H9 (cell line): Measurements from ENCODE around the gene USP5. TPM values are rescaled to one million over a fixed set of nuclear protein-coding genes. Genes with fewer than 3 reads are reported as not detected.

Experiments used
- DNase-seq: peaks from one replicate; pipeline ENCODE4 v3.0.0-alpha.2; 2017
- H2AFZ ChIP-seq: one replicate; pipeline ENCODE4 v1.6.1; 2013; ENCODE audit warnings: mild to moderate bottlenecking, low read length, control low read depth, moderate library complexity
- H2AK5ac ChIP-seq: 2 replicates; pipeline ENCODE4 v1.6.1; 2013; ENCODE audit warnings: low read length, control low read depth, mixed read lengths; ENCODE audit not compliant: insufficient read length
- H2BK120ac ChIP-seq: one replicate; pipeline ENCODE4 v1.6.1; 2013; ENCODE audit warnings: low read depth, mild to moderate bottlenecking, low read length, control low read depth, inconsistent platforms; ENCODE audit not compliant: poor library complexity, severe bottlenecking
- H2BK12ac ChIP-seq: 2 replicates; pipeline ENCODE4 v1.6.1; 2013; ENCODE audit warnings: low read length, control low read depth, mixed read lengths, low read depth; ENCODE audit not compliant: insufficient read length
- H2BK15ac ChIP-seq: 2 replicates; pipeline ENCODE4 v1.6.1; 2013; ENCODE audit warnings: low read depth, low read length, control low read depth
- H2BK20ac ChIP-seq: one replicate; pipeline ENCODE4 v1.6.1; 2013; ENCODE audit warnings: low read depth, mild to moderate bottlenecking, low read length, control low read depth, inconsistent platforms; ENCODE audit not compliant: poor library complexity, severe bottlenecking
- H2BK5ac ChIP-seq: 2 replicates; pipeline ENCODE4 v1.6.1; 2013; ENCODE audit warnings: low read length, control low read depth, mixed read lengths; ENCODE audit not compliant: insufficient read length
- H3K14ac ChIP-seq: 2 replicates; pipeline ENCODE4 v1.6.1; 2013; ENCODE audit warnings: low read length, control low read depth; ENCODE audit not compliant: insufficient read depth
- H3K18ac ChIP-seq: 2 replicates; pipeline ENCODE4 v1.6.1; 2013; ENCODE audit warnings: low read depth, mild to moderate bottlenecking, mixed read lengths, low read length, control low read depth; ENCODE audit not compliant: insufficient read length
- H3K23ac ChIP-seq: 2 replicates; pipeline ENCODE4 v1.6.1; 2013; ENCODE audit warnings: low read length, control low read depth, mixed read lengths, low read depth; ENCODE audit not compliant: insufficient read length
- H3K23me2 ChIP-seq: 2 replicates; pipeline ENCODE4 v1.6.1; 2013; ENCODE audit warnings: low read depth, mild to moderate bottlenecking, mixed read lengths, low read length, control low read depth; ENCODE audit not compliant: insufficient read length, poor library complexity, severe bottlenecking
- H3K27ac ChIP-seq: 2 replicates; pipeline ENCODE4 v1.5.1; 2013; ENCODE audit warnings: low read length, control low read depth, mixed read lengths, low read depth; ENCODE audit not compliant: insufficient read length
- H3K27me3 ChIP-seq: 2 replicates; pipeline ENCODE4 v1.6.1; 2013; ENCODE audit warnings: low read length, control low read depth, inconsistent platforms; ENCODE audit not compliant: insufficient read depth
- H3K4ac ChIP-seq: 2 replicates; pipeline ENCODE4 v1.6.1; 2013; ENCODE audit warnings: low read depth, mild to moderate bottlenecking, control low read depth, inconsistent platforms, low read length, moderate library complexity
- H3K4me1 ChIP-seq: 2 replicates; pipeline ENCODE4 v1.6.1; 2013; ENCODE audit warnings: low read length, control low read depth, inconsistent platforms; ENCODE audit not compliant: insufficient read depth
- H3K4me2 ChIP-seq: 2 replicates; pipeline ENCODE4 v1.6.1; 2013; ENCODE audit warnings: low read length, control low read depth, mixed read lengths; ENCODE audit not compliant: insufficient read length, insufficient read depth
- H3K56ac ChIP-seq: 2 replicates; pipeline ENCODE4 v1.6.1; 2013; ENCODE audit warnings: low read depth, mild to moderate bottlenecking, mixed read lengths, low read length, control low read depth; ENCODE audit not compliant: insufficient read length
- H3K79me1 ChIP-seq: 2 replicates; pipeline ENCODE4 v1.6.1; 2013; ENCODE audit warnings: low read depth, mild to moderate bottlenecking, moderate library complexity, low read length, control low read depth, inconsistent platforms; ENCODE audit not compliant: insufficient read depth, poor library complexity, severe bottlenecking
- H3K79me2 ChIP-seq: 2 replicates; pipeline ENCODE4 v1.6.1; 2013; ENCODE audit warnings: low read length, control low read depth, inconsistent platforms; ENCODE audit not compliant: insufficient read depth
- H3K9ac ChIP-seq: 2 replicates; pipeline ENCODE4 v1.6.1; 2013; ENCODE audit warnings: low read length, control low read depth, mixed read lengths; ENCODE audit not compliant: insufficient read length; ENCODE audit errors: extremely low read depth
- H3K9me3 ChIP-seq: one replicate; pipeline ENCODE4 v1.6.1; 2013; ENCODE audit warnings: low read depth, low read length, inconsistent platforms; ENCODE audit not compliant: control insufficient read depth
- H3T11ph ChIP-seq: one replicate; pipeline ENCODE4 v1.6.1; 2013; ENCODE audit warnings: mild to moderate bottlenecking, low read length, control low read depth, inconsistent platforms
- H4K20me1 ChIP-seq: one replicate; pipeline ENCODE4 v1.6.1; 2013; ENCODE audit not compliant: control insufficient read depth, insufficient read length, insufficient read depth
- H4K5ac ChIP-seq: 2 replicates; pipeline ENCODE4 v1.6.1; 2013; ENCODE audit warnings: low read depth, mild to moderate bottlenecking, mixed read lengths, low read length, control low read depth; ENCODE audit not compliant: insufficient read length
- H4K8ac ChIP-seq: replicated peaks from 2 replicates; pipeline ENCODE4 v1.6.1; 2013; ENCODE audit warnings: low read length, control low read depth, mixed read lengths, low read depth; ENCODE audit not compliant: insufficient read length
- H4K91ac ChIP-seq: 2 replicates; pipeline ENCODE4 v1.6.1; 2013; ENCODE audit warnings: low read depth, mild to moderate bottlenecking, moderate library complexity, mixed read lengths, low read length, control low read depth; ENCODE audit not compliant: insufficient read length
- H3K27ac Mint-ChIP-seq, 3 experiments: 2 replicates in 2 of 3; 3 replicates in 1 of 3; pipeline ENCODE4 v1.8.0; 2020 to 2021; ENCODE audit warnings: mixed read lengths in 3 of 3, mild to moderate bottlenecking in 1 of 3, moderate library complexity in 1 of 3
- H3K27me3 Mint-ChIP-seq: 2 replicates; pipeline ENCODE4 v1.8.0; 2021; ENCODE audit warnings: low read depth, mild to moderate bottlenecking, moderate library complexity, mixed read lengths
- H3K36me3 Mint-ChIP-seq, 3 experiments: 2 replicates in 2 of 3; 3 replicates in 1 of 3; pipeline ENCODE4 v1.8.0; 2020 to 2021; ENCODE audit warnings: low read depth in 3 of 3, mixed read lengths in 3 of 3; ENCODE audit not compliant: insufficient read depth in 1 of 3
- H3K4me1 Mint-ChIP-seq, 2 experiments: 2 replicates each; pipeline ENCODE4 v1.8.0; 2020; ENCODE audit warnings: mixed read lengths in 2 of 2
- H3K4me3 Mint-ChIP-seq, 2 experiments: 2 replicates in 1 of 2; 3 replicates in 1 of 2; pipeline ENCODE4 v1.8.0; 2020 to 2021; ENCODE audit warnings: mild to moderate bottlenecking in 2 of 2, mixed read lengths in 2 of 2, moderate library complexity in 1 of 2
- H3K9me3 Mint-ChIP-seq, 2 experiments: 2 replicates in 1 of 2; 3 replicates in 1 of 2; pipeline ENCODE4 v1.8.0; 2020; ENCODE audit warnings: mild to moderate bottlenecking in 2 of 2, mixed read lengths in 2 of 2, moderate library complexity in 1 of 2
- WGBS: extraction: QIAGEN DNeasy Blood & Tissue Kit; methylation state at CpG from one replicate; pipeline ENCODE4 v1.1.7; 2013; ENCODE audit warnings: missing lambda C conversion rate, low lambda C conversion rate, mixed read lengths; ENCODE audit not compliant: insufficient read length; ENCODE audit errors: extremely low coverage; 5-methylcytosine and 5-hydroxymethylcytosine counted together
- total RNA-seq: library from RNA; stranded (reverse); gene quantifications from 2 replicates; pipeline ENCODE4 v1.2.1, GENCODE V29; 2021
- TF ChIP-seq, protein P1 (sequence below): fragments of 200-600 bp; sonication (generic); conservative IDR thresholded peaks from 3 replicates; pipeline ENCODE4 v1.8.0; 2021; ENCODE audit warnings: antibody characterized with exemption, mild to moderate bottlenecking

Gene USP5
- total RNA-seq, 1 experiment from 2014 or later, result 143 TPM

DNA sequence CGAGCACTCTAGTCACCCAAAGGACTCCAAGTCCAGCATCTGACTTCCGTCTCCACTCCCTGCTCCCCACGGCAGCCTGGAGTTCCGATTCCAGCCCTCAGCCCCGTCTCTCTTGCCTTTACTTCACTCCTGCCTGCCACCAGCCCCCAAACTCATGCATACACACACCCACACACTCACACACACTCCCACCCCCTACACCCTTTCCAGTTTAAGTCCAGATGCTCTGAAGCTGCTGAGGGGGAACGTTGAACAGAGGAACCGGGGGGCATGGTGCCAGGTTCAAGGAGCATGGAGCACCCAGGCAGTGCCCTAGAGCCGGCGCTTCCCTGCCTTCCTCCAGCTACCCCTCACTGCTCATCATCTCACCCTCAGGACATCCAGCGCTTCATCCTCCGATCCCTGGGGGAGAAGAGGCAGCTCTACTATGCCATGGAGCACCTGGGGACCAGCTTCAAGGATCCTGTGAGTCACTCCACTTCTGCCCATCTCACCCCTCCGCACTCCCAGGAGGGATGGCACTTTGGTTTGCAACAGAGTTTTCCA, 20.4 kb upstream of the USP5 start:
- Histone ChIP-seq H2BK120ac (no peak overlapping the region), H2BK5ac (no peak overlapping the region), H3K23ac (no peak overlapping the region), H3K27me3 (no peaks in the 10 kb centered on the region), H3K27ac (no peak overlapping the region), H4K8ac (no peak overlapping the region), H3K14ac (no peak overlapping the region), H3K79me2 (peaks cover 2% of the 10 kb centered on the region; the same call in 1 of the 2 replicates), H3K23me2 (peaks cover 11% of the 10 kb centered on the region), H3K56ac (no peak overlapping the region), H2AFZ (no peak overlapping the region), H4K91ac (no peak overlapping the region), H3T11ph (no peak overlapping the region), H4K5ac (no peak overlapping the region), H3K4me2 (no peak overlapping the region), H3K18ac (no peak overlapping the region), H2BK15ac (no peak overlapping the region), H4K20me1 (peaks cover 2% of the 10 kb centered on the region), H2BK12ac (no peak overlapping the region), H3K4me1 (peaks cover 3% of the 10 kb centered on the region; the same call in 1 of the 2 replicates), H3K4ac (no peak overlapping the region), H3K9ac (no peak overlapping the region), H2BK20ac (no peak overlapping the region), H3K79me1 (no peaks in the 10 kb centered on the region), H3K9me3 (no peaks in the 10 kb centered on the region), H2AK5ac (no peak overlapping the region)
- peaks cover 2% of the 10 kb centered on the region; the same call in 1 of the 2 replicates for H3K27me3 Mint-ChIP-seq
- no peaks in the 10 kb centered on the region for H3K9me3 Mint-ChIP-seq
- H3K27ac Mint-ChIP-seq, result no peak overlapping the region; a peak in 1 of 7 replicates
- TF ChIP-seq, protein P1, sequence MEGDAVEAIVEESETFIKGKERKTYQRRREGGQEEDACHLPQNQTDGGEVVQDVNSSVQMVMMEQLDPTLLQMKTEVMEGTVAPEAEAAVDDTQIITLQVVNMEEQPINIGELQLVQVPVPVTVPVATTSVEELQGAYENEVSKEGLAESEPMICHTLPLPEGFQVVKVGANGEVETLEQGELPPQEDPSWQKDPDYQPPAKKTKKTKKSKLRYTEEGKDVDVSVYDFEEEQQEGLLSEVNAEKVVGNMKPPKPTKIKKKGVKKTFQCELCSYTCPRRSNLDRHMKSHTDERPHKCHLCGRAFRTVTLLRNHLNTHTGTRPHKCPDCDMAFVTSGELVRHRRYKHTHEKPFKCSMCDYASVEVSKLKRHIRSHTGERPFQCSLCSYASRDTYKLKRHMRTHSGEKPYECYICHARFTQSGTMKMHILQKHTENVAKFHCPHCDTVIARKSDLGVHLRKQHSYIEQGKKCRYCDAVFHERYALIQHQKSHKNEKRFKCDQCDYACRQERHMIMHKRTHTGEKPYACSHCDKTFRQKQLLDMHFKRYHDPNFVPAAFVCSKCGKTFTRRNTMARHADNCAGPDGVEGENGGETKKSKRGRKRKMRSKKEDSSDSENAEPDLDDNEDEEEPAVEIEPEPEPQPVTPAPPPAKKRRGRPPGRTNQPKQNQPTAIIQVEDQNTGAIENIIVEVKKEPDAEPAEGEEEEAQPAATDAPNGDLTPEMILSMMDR, result no peak
- H3K4me1 Mint-ChIP-seq, result peaks cover 13 to 31% of the 10 kb centered on the region in 2 experiments
- WGBS, result no CpG with 5 or more reads among the region's 12 CpGs
- H3K4me3 Mint-ChIP-seq, result 0 out of 5 replicates have a peak overlapping the region, but pooled peaks of 1 of the 2 experiments have one; percentile 32
- DNase-seq, result no peak
- peaks cover 35 to 58% (median 55%) of the 10 kb centered on the region in 3 experiments for H3K36me3 Mint-ChIP-seq
